NCI-H345 (cell line): ENCODE measurements around the gene HARBI1.
A peak's percentile ranks its signal among the peaks of the same experiment; 100 is the strongest.
"Not testable (repeated sequence)": the region's sequence is repeated elsewhere in the genome, so short reads cannot be mapped to it uniquely, and the experiment has no call there.

Experiments used
- DNase-seq: peaks from one replicate; lab custom pipeline; 2025; lab: John Stamatoyannopoulos, UW

Gene HARBI1

GRCh38 chr11:46597155-46597554 lies 19.9 kb downstream of the HARBI1 start:
- no peak for DNase-seq

- DNase-seq = no peak
These were observed 22.2 kb downstream of the HARBI1 start for GRCh38 chr11:46594785-46595184.

- DNase-seq = no peak
These were observed 22.7 kb downstream of the HARBI1 start for GRCh38 chr11:46594374-46594700.

- DNase-seq = peak; percentile 82
These were observed 23.3 kb downstream of the HARBI1 start, which contains the start of gene AMBRA1 for GRCh38 chr11:46593550-46594373. TSS of gene AMBRA1 (minus strand) at chr11:46594023. CDS start at chr11:46548380, 45,643 bp downstream.

GRCh38 chr11:46590740-46591605 lies 26.1 kb downstream of the HARBI1 start:
- DNase-seq = no peak

GRCh38 chr11:46588915-46589314 lies 28.1 kb downstream of the HARBI1 start:
- DNase-seq = no peak

GRCh38 chr11:46588131-46588530 lies 28.9 kb downstream of the HARBI1 start:
- no peak for DNase-seq

- not testable (repeated sequence) for DNase-seq
These were observed 33.5 kb downstream of the HARBI1 start for GRCh38 chr11:46583513-46583912.

GRCh38 chr11:46582588-46582987 lies 34.4 kb downstream of the HARBI1 start:
- no peak for DNase-seq

- DNase-seq = no peak
These were observed 40.0 kb downstream of the HARBI1 start for GRCh38 chr11:46577058-46577457.

GRCh38 chr11:46574656-46575055 lies 42.4 kb downstream of the HARBI1 start:
- DNase-seq = no peak

GRCh38 chr11:46570790-46571398 lies 46.1 kb downstream of the HARBI1 start:
- DNase-seq = no peak

- DNase-seq = no peak
These were observed 51.7 kb downstream of the HARBI1 start for GRCh38 chr11:46565232-46565840.

- DNase-seq = no peak
These were observed 52.6 kb downstream of the HARBI1 start for GRCh38 chr11:46564459-46564858.

- no peak for DNase-seq
These were observed 54.5 kb downstream of the HARBI1 start for GRCh38 chr11:46562527-46562926.

GRCh38 chr11:46560300-46560991 lies 56.6 kb downstream of the HARBI1 start:
- DNase-seq = no peak

- no peak for DNase-seq
These were observed 57.2 kb downstream of the HARBI1 start for GRCh38 chr11:46559815-46560214.

GRCh38 chr11:46557684-46558151 lies 59.3 kb downstream of the HARBI1 start:
- DNase-seq = no peak

- no peak for DNase-seq
These were observed 61.6 kb downstream of the HARBI1 start for GRCh38 chr11:46555267-46556054.
